PFSK-1 (cell line): ENCODE measurements around the gene CABLES1.

Experiments
- FOXP2 ChIP-seq: optimal IDR thresholded peaks from 2 replicates; pipeline ENCODE3; 2011; ENCODE audit warnings: borderline replicate concordance, control low read depth, inconsistent platforms; ENCODE audit not compliant: insufficient read depth; ENCODE audit errors: extremely low read length, extremely low read depth
- POLR2AphosphoS5 ChIP-seq: IDR thresholded peaks from 2 replicates; pipeline ENCODE4 v1.6.1; 2012; ENCODE audit warnings: low read depth, mild to moderate bottlenecking, control low read depth, low read length, moderate library complexity
- SIN3A ChIP-seq: IDR thresholded peaks from 2 replicates; pipeline ENCODE4 v1.6.1; 2012; ENCODE audit warnings: mild to moderate bottlenecking, low read length, moderate library complexity, borderline replicate concordance; ENCODE audit not compliant: insufficient read depth
- TAF1 ChIP-seq: IDR thresholded peaks from 2 replicates; pipeline ENCODE4 v1.6.1; 2012; ENCODE audit warnings: low read length, control low read depth, borderline replicate concordance; ENCODE audit not compliant: insufficient read depth
- TF ChIP-seq, protein P1 (sequence below), 2 experiments: IDR thresholded peaks; 2 replicates each; pipeline versions ENCODE4 v1.6.1 to v1.8.0; 2011 to 2012; ENCODE audit warnings: low read depth in 2 of 2, low read length in 2 of 2, control low read depth in 1 of 2, inconsistent platforms in 1 of 2, mild to moderate bottlenecking in 1 of 2, moderate library complexity in 1 of 2; ENCODE audit not compliant: insufficient read depth in 1 of 2

The CABLES1 gene

DNA sequence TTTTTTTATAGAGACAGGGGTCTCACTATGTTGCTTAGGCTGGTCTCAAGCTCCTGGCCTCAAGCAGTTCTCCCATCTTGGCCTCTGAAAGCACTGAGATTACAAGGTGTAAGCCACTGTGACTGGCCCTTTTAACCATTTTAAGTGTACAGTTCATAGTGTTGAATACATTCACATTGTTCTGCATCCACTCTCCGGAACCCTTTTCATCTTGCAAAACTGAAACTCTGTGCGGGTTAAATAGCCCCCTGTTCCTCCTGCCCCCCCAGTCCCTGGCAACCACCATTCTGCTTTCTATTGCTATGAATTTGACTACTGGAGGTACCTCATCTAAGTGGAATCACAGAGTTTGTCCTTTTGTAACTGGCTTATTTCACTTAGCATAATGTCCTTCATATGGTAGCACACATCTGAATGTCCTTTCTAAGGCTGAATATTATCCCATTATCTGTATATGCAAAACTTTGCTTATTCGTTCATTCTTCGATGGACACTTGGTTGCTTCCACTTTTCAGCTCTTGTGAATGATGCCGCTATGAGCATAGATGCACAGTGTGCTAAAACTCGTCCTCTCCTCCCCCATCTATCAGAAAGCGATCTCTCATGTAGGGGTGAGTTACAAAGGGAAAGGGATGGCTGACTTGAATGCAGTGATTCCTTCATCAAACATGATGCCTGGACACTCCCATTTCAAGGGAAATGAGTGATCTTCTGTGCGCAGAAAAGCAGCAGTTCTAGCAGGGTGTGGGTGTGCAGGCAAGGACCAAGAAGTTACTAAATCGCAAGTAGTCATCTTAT, 30.2 kb downstream of the CABLES1 start:
- TF ChIP-seq POLR2AphosphoS5 (no peak), TAF1 (no peak)

DNA sequence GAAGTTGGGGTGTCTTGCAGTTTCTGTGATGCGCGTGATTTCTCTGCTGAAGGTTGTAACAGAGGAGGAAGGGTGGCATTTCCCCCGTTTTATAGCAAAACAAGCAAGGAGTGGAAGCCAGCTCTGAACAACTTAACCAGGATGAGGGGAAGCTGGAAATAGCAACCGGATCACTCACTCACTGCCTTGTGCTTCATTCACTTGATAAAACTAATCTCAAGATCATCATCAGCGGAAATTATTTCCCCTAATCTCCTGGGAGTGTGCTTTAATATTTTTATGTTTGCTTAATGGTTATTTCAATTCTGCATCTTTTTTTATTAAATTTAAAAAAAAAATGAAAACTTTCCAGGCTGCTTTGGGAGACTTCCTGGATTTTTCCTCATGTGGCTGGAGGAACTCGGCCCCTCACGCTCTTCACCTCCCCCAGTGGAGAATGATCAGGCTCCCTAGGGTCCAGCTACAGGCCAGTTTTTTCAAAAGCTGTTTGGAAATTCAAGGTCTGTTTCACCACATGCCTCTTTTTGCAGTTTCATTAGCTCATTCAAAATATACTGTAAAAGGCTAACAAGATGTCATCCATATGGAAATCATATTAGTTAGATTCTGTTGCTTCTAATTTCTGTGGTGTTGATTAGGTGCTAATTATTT, 31.7 kb downstream of the CABLES1 start:
- TF ChIP-seq TAF1 (no peak), SIN3A (no peak), FOXP2 (no peak), POLR2AphosphoS5 (no peak)
- TF ChIP-seq, protein P1, sequence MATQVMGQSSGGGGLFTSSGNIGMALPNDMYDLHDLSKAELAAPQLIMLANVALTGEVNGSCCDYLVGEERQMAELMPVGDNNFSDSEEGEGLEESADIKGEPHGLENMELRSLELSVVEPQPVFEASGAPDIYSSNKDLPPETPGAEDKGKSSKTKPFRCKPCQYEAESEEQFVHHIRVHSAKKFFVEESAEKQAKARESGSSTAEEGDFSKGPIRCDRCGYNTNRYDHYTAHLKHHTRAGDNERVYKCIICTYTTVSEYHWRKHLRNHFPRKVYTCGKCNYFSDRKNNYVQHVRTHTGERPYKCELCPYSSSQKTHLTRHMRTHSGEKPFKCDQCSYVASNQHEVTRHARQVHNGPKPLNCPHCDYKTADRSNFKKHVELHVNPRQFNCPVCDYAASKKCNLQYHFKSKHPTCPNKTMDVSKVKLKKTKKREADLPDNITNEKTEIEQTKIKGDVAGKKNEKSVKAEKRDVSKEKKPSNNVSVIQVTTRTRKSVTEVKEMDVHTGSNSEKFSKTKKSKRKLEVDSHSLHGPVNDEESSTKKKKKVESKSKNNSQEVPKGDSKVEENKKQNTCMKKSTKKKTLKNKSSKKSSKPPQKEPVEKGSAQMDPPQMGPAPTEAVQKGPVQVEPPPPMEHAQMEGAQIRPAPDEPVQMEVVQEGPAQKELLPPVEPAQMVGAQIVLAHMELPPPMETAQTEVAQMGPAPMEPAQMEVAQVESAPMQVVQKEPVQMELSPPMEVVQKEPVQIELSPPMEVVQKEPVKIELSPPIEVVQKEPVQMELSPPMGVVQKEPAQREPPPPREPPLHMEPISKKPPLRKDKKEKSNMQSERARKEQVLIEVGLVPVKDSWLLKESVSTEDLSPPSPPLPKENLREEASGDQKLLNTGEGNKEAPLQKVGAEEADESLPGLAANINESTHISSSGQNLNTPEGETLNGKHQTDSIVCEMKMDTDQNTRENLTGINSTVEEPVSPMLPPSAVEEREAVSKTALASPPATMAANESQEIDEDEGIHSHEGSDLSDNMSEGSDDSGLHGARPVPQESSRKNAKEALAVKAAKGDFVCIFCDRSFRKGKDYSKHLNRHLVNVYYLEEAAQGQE (IDR thresholded peaks at IDR 0.05; ENCODE audit: insufficient read depth in 1 of 2, low read depth in 2 of 2, low read length in 2 of 2), result no peak

DNA sequence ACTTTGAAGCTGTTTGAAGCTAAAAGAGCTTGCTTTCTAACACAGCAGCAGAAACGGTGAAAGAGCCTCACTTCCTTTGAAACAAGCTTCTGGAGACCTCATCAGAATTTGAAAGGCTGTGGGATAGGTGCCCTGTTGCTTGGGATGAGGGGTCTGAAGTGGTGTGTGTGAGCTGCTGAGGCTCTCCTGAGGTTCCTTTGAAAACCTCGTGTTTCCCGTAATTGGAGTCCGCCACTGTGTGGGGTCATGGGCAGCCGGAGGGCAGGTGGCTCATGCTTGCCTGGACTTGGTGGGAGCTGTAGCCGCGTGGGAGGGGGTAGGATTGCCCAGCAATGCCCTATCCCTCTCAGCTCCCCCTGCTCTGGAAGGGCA, 34.4 kb downstream of the CABLES1 start:
- TF ChIP-seq POLR2AphosphoS5 (no peak), FOXP2 (no peak), SIN3A (no peak), TAF1 (no peak)
- TF ChIP-seq, protein P1 (IDR thresholded peaks at IDR 0.05; ENCODE audit: insufficient read depth in 1 of 2, low read depth in 2 of 2, low read length in 2 of 2), result no peak

DNA sequence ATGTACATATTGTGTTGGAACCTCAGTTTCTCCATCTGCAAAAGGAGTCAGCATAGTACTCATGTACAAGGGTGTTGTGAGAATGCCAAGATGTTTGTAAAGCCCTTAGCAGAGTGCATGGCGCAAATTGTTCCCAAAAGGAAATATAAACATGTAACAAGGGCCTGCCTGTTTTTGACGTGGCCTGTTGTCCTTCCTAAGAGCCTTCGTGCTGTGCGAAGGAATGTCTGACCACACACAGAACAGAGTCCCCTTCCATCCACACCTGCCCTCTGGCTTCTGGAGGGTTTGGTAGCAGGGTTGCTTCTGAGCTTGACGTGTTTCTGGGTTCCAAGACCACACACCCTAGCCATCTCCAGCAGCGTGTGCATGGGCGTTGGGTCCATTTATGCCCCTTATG, 34.9 kb downstream of the CABLES1 start:
- TF ChIP-seq POLR2AphosphoS5, result no peak
- TF ChIP-seq, protein P1 (IDR thresholded peaks at IDR 0.05; ENCODE audit: insufficient read depth in 1 of 2, low read depth in 2 of 2, low read length in 2 of 2), result no peak
- no peak for TF ChIP-seq FOXP2
- no peak for TF ChIP-seq SIN3A

DNA sequence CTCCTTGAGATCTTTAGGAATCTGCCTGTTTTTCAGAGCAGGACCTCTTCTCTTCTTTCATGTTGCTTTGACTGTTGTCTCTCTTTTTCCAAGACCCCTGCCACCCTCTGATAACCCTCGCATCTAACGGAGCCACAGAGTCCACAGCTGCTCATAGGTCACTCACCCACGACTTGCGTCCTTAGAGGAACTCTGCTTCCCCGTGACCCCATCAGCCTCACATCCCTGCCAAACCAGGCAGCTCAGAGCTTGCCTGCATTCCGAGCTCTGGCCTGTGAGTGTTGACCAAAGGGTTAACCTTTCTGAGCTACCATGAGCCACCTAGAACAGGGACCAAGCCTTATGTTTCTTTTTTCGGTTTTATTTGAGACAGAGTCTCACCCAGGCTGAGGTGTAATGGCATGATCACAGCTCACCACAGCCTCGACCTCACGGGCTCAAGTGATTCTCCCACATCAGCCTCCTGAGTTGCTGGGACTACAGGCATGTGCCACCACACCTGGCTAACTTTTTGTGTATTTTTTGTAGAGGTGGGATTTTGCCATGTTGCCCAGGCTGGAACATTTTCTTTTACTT, 36.4 kb downstream of the CABLES1 start:
- TF ChIP-seq POLR2AphosphoS5 (no peak), FOXP2 (no peak), TAF1 (no peak), SIN3A (no peak)
- TF ChIP-seq, protein P1 (IDR thresholded peaks at IDR 0.05; ENCODE audit: insufficient read depth in 1 of 2, low read depth in 2 of 2, low read length in 2 of 2), result no peak
